C1 segment of cervical spinal cord (tissue), 14 donors: Measurements from ENCODE around the gene TBC1D5.
"Not testable (repeated sequence)": the region's sequence is repeated elsewhere in the genome, so short reads cannot be mapped to it uniquely, and the experiment has no call there.

Source experiments
- DNase-seq, 14 donors: peaks; one replicate each; lab custom pipeline; 2025; lab: John Stamatoyannopoulos, UW

The TBC1D5 gene

DNA sequence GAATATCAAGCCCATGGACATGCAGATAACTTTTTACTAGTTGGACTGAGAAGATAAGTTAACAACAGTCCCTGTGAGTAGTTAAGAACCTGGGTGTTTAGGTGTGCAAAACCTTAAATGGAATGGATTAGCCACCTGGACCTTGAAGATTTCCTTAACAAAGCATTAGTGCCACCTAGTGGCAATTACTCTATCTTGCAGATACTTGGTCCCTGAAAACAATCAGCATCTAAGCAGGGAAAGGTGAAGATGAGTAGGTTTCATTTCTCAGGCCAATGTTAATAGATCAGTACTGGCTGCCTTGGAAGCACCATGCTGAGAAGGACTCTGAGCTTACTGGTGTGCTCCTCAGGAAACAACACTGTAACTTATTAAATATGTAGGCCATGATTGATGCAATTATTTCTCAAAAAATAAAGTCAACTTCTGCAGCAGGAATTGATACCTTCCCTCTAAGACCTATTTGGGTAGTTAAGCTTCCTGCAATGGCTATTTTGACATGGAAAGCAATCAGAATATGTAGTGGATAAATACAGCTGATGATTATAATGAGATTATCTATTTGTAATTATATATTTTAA, 329.4 kb downstream of the TBC1D5 start:
- DNase-seq: peak in 1 of 14 donors; percentile 3

DNA sequence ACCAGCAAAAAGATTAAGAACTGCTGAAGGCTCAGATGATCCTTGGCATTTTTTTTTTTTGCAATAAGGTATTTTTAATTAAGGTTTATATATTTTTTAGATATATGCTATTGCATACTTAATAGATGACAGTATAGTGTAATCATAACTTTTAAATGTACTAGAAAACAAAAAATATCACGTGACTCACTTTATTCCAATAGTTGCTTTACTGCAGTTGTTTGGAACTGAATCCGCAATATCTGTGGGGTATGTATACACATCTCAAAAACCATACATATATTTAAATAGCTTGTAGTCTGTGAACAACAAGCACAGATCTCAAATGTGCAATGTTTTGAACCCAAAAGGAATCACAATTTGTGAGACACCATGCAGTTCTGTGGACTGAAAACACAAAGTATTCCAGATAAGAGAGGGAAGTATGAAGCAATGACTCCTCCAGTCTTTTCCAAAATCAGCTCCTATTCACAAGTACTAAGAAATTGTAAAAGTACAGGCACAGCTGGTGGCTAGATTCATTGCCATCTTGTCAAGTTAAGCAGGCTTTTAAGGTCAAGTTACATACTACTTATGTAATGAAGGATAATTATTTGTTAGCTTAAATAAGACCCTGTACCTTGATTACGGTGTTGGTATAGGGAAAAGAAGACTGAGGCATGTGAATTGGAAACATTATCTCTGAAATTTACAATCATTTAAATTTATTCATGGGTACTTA, 331.1 kb downstream of the TBC1D5 start:
- DNase-seq: no peak

DNA sequence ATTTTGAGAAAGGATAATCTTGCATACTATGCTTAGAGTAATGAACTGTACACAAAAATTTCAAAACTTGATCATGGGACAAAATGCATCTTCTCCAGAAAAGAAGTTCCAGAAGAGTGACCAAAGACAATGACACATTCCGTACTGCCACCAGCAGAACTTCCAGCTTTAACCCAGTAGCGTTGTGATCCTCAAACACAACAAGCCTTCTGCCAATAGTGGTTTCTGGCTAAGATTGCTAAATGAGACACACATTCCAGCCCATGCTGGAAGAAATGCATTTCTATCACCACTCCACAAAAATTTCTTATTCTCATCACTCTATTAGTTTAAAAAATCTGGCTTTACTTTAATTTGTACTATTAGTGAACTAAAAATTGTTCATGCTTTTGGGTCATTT, 334.9 kb downstream of the TBC1D5 start:
- DNase-seq: no peak

DNA sequence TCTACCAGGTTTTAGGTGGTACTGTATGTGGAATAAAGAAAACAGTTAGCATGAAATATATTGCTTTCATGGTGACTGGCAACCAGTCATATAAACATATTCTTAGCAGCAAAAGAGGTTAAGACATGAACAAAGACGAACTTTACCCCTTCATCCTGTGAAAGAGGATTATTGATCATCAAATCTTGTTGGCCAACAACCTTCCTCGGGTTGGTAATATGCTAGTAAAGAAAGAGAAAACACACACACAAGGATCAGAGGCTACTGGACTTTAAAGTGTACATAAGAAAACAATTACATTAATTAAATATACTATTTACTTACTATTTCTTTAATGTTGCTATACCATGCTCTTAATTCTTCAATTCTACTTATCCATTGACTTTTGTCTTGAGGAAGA, 337.9 kb downstream of the TBC1D5 start:
- no peak for DNase-seq

DNA sequence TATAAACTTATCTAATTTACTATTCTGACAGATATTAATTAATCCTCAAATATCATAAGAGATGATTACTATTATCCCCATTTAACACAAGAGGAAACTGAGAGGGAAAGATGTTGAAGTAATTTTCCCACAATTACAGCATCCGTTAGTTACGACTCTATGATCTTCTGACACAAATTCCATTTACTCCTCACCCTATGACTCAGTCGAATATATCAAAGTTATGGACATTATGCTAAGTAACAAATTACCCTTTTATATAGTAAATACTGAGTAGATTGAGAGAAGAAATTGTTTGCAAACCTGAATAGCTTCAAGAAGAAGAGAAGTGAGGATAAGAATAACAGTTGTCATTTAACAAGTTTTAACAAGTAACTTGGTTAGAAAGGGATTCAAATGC, 340.0 kb downstream of the TBC1D5 start:
- DNase-seq: no peak

DNA sequence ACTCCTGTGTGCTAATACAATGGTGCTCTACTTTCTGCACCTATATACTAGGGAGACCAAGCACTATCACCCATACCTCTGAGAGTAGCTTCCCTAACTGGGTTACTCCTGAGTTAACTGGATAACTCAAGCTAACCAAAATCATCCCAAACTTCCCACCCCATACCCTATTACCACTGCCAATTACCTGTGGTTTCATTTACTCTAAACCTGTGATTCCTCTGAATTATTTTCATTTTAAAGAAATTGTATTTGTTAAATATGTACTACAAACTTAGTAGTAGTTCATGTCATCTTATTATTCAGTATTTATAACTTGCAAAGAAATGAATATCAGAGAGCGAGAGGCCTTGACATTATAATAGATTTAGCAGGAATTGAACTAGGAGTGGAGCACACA, 340.5 kb downstream of the TBC1D5 start:
- no peak for DNase-seq

DNA sequence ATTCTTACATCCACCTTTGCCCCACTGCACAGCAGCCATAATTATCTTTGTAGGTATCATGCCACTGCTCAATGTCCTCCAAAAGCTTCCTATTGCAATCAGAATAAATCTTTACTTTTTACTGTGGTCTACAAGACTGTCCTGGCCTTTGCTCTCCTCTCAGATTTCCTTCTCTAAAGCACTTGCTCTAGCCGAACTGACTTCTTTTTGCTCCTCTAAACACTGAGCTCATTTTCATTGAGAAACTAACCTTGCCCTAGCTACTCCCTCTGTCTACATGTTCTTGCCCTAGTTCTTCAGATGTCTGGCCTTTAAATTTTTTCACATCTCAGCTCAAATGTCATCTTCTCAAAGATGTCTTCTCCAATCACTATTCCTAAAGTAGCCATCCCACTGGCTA, 342.8 kb downstream of the TBC1D5 start:
- DNase-seq: no peak

DNA sequence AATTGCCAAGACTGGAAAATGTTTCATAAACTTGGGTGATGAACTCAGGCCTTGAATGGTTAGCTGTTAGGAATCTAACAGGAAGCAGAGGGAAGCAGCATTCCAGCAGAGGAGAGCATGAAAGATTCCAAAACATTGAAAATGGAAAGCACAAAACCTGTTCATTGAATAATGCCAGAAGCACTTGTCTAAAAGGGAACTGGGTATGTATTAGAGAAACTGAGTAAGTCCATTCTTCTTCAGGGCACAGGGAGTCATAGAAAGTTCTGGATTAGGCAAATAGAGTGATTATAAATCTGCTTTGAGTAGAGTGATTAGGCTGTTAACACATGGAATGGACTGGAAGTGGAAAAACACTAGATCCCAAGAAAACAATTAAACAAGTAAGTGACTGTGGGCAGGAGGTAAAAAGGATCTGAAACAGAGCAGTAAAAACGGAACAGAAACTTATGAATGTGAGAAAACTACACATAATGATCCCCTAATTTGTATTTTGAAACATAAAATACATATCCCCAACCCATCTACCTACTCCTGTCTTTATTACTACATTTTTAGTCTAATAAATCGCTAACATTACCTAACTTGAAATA, 343.4 kb downstream of the TBC1D5 start:
- DNase-seq: no peak

DNA sequence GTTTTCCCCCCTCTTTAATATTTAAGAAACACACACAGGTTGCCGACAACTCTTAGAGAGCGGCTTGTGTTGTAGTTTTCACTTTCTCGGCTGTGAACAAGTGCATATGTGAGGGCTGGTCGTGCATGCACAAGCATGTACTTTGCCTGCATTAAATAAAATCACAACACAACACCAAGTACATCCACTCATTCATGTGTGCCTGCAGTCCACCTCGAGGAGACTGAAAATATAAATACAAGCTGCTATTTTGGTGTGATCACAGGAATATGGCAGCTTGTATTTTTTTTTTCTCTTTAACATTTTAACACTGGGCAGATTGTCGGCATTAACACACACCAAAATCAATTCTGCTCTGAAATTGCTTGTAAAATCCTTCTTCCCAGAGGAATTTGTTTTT, 346.4 kb downstream of the TBC1D5 start:
- no peak for DNase-seq

DNA sequence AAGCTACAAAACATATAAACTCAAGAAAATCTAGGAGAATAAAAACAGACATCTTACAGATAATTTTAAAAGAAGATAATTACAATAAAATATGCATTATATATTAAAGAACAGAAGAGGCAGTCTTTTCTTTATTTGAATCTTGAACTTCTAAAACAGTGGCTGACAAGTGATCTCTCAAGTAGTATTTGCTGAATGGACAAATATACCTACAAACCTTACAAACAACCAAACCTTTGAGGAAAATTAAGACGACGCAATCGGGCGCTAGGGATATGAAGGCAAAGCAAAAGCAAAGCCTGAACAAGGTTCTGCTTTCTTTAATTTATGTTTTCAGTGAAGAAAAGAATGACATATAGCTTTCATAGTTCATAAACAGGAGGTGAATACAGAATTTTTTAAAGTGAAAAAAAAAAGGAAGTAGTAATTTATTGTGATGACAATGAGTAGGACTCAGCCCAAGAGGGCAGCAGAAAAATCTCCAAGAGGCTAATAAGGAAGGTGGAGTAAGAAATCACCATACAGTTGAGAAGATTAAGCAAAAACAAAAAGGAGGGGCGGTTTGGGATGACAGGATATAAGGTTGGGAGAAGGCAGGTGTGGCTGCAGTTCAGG, 347.8 kb downstream of the TBC1D5 start:
- no peak for DNase-seq

DNA sequence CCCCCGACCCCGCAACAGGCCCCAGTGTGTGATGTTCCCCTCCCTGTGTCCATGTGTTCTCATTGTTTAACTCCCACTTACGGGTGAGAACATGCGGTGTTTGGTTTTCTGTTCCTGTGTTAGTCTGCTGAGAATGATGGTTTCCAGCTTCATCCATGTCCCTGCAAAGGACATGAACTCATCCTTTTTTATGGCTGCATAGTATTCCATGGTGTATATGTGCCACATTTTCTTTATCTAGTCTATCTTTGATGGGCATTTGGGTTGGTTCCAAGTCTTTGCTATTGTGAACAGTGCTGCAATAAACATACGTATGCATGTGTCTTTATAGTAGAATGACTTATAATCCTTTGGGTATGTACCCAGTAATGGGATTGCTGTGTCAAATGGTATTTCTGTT, 349.9 kb downstream of the TBC1D5 start:
- DNase-seq: not testable (repeated sequence)

DNA sequence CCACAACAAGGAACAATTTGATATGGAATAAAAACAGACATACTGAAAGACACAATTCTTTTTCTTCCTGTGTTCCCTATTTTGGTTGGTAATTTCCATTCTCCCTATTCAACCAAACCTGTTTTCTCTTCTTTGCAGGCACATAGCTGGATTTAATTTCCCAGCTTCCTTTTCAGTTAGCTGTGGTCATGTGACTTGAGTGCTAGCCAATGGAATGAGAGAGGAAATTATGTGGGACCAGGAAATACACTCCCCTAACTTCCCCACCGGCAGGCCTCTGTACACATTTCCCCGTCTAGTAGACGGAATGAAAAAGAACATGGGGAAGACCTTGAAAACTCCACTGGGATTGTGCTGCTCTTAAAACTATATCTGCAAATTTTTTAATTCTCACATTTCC, 351.6 kb downstream of the TBC1D5 start:
- no peak for DNase-seq

DNA sequence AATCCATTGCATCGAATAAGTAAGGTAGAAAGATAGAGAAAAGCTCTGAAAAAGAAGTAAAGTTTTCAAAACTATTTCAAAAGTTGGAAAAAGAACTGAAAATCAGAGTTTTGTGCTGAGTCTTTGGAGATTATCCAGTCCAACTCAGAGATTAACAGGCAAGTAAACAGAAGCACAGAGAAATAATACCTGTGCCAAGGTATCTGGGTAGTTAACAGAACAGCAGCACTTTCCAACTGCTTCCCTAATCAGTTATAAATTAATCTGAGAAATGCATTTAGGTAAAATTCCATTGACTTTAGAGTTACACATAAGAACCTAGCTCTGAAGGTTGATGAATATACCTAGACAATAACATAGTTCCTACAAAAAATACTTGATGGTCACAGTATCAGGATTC, 355.3 kb downstream of the TBC1D5 start:
- no peak for DNase-seq

DNA sequence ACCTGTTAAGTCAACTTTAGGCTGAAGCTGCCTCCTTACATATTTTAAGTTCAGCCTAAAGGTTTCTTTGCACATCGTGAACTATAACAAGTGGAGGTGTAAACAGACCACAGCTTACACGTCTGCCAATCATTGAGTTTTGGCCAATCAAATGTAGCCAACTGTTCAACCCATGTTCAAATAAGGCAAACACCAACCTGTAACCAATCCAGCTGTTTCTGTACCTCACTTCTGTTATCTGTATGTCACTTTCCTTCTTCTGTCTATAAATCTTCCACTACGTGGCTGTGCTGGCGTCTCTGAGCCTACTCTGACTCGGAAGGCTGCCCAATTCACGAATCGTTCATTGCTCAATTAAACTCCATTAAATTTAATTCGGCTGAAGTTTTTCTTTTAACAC, 356.0 kb downstream of the TBC1D5 start:
- no peak for DNase-seq

DNA sequence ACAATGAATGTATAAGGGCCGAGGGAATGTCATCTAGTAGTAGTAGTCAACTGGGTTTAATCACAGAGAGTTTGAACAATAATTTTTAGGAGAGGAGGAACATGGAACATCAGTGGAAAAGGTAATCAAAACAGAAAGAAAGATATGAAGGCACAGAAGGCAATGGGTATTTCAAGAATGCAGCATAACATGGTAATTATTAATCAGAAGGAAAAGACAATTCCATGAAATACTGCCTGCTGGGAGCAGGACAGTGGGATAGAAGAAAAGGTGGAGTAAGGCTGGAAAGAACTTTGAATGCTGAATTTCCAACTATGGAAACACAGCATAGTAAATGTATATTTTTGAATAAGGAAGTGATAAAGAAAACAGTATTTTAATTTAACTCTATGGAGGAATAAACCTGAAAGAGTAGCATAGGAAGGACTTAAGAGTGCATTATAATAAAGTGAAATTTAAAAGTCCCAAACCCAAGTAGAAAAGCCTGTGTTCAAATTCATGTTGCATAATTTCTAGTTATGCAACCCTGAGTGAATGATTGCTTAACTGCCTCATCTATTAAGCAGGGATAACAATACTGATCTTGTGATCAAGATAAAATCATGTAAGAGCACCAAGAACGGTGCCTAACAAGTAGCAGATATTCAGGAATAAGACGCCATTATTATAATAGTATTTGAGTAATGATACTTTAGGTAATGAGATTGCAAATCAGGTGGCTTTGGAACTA, 357.7 kb downstream of the TBC1D5 start:
- no peak for DNase-seq

DNA sequence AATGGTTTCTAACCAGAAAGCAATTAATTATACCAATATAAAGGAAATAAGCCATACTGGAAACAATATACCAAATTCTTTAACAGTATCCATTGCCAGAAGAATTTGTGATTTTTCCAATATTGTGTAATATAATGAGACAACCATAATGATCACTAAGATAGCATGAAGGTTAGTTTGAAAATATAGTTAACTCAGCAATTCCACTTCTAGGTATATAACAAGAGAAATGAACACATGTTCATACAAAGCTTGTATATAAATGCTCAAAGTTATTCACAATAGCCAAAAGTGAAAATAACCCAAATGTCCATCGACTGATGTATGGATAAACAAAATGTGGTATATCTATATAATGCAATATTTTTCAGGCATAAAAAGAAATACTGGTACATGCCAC, 369.1 kb downstream of the TBC1D5 start:
- no peak for DNase-seq

DNA sequence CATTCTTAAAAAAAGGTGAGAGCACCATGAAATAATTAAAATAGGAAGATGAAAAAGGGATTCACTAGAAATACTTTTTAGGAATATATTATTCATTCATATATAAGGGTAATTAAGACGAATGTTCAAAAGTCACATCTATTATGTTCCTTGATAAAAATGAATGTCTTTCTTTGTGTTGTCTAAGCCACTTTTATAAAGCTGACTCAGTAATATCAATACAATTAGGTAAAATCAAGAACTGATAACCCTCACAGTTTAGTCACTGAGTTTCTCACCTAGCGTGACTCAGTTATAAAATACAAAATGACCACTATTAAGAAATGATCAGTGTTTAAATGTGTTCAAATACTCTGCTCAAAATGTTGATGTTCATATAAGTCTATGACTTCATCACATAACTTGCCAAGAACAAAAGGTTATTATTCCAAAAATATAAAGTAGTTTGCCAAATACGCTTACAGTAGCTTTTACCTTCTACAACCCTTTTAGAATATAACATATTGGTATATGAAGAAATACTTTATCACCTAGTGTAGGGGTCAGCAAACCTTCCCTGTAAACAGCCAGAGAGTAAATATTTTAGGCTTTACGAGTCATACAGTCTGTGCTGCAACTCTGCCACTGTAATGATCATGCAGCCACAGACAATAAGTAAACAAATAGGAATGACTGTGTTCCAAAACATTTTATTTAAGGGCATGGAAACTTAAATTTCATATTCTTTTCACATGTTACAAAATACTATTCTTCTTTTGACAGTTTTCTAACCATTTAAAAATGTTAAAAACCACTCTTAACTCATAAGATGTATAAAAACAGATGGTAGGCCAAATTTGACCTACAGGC, 369.8 kb downstream of the TBC1D5 start:
- peak in 1 of 14 donors; percentile 12 for DNase-seq

DNA sequence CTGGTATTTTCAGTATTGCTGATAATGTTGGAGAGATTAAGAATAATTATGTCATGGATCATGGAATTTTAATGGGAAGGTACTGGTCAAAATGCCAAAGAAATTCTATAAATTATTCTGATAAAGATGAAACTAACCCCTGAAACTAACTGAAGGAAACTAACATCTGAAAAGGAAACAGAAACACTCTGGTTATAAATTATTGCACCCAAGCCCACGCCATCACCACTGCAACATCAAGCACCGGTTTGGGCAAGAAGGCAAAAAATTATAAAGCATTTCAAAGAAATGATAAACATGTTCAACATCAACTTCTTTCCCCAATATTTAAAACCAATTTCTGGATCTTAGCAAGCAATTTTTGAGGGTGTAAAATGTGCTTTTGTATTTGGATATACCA, 372.5 kb downstream of the TBC1D5 start:
- no peak for DNase-seq

DNA sequence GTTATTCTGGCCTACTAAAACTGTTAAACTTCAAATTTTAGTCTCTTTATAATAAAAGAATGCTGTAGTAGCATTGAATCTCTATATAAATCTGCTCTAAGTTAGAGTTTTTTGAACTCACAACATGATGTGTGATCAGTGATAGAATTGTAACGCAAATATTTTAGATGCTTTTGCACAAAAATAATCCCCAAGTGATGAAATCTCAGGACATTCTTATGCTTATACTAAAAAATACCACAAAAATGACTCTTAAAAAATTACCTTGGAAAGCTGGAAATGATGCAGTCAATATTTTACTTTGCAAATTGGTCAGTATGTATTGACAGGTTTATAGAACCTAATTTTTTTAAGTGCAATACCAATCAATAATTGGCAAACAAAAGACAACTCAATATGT, 375.3 kb downstream of the TBC1D5 start:
- no peak for DNase-seq

DNA sequence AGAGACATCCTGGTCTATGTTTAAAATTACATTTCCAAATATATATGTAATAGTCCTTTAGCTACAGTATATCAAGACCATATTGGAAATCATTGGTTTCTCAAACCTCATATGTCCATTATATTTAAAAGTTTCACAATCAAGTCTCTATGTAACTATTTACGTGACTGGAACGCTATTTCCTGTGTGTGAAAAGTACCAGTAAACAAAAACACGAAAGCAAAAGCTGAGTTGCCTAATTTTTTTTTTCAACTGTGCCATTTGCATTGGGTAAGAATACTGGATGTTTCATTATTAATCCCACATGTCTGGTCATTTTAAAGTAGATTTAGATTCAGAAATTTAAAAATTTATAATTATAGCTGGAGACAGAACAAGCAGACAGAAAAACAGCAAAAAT, 381.4 kb downstream of the TBC1D5 start:
- DNase-seq: no peak

DNA sequence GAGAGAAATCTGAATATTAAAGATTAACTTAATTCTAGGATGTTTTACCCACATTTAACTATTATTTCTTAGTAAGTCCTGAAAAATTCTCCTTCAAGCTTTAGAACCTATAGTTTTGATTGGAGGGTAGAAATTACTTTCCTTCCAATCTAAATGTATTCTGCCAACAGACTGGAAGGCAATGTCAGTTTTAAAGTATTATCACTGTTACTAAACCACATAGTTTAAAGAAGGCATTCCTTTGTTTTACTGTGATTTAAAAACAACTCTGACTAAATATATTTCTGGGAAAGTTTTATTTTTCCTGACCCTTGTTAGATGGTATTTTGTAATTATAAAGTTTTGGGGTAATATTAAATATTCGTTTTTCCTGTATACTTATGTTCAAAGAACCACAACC, 382.5 kb downstream of the TBC1D5 start:
- DNase-seq: no peak
